WTC11 (cell line): Measurements from ENCODE around the gene EDC4. TPM values are rescaled to one million over a fixed set of nuclear protein-coding genes. Genes with fewer than 3 reads are reported as not detected.

Source experiments
- ATF1 ChIP-seq: sonication (generic); formaldehyde crosslinking; IDR thresholded peaks from 2 replicates; pipeline ENCODE4 v1.8.1; 2023; ENCODE audit warnings: mild to moderate bottlenecking, moderate library complexity, missing genetic modification reagents
- CREM ChIP-seq: sonication (generic); formaldehyde crosslinking; IDR thresholded peaks from 2 replicates; pipeline ENCODE4 v1.8.1; 2022; ENCODE audit warnings: mild to moderate bottlenecking, missing genetic modification reagents, moderate library complexity
- FOXJ3 ChIP-seq: sonication (generic); formaldehyde crosslinking; IDR thresholded peaks from 2 replicates; pipeline ENCODE4 v1.9.0; 2021; ENCODE audit warnings: missing genetic modification reagents, mild to moderate bottlenecking, borderline replicate concordance
- FOXK1 ChIP-seq: sonication (generic); formaldehyde crosslinking; IDR thresholded peaks from 2 replicates; pipeline ENCODE4 v1.8.0; 2022; ENCODE audit warnings: mild to moderate bottlenecking, moderate library complexity, missing genetic modification reagents
- GRHL2 ChIP-seq: fragments of 250-450 bp; sonication (Bioruptor Pico); IDR thresholded peaks from 2 replicates; pipeline ENCODE4 v1.8.0; 2022; ENCODE audit warnings: mild to moderate bottlenecking, moderate library complexity; ENCODE audit not compliant: insufficient replicate concordance, severe bottlenecking
- HMGA2 ChIP-seq: fragments of 250-450 bp; sonication (Bioruptor Pico); IDR thresholded peaks from 2 replicates; pipeline ENCODE4 v1.4.0; 2021; ENCODE audit warnings: mild to moderate bottlenecking, moderate library complexity
- MYBL2 ChIP-seq: sonication (generic); formaldehyde crosslinking; IDR thresholded peaks from 2 replicates; pipeline ENCODE4 v1.8.1; 2023; ENCODE audit warnings: mild to moderate bottlenecking, moderate library complexity, missing genetic modification reagents
- TCF7 ChIP-seq: sonication (generic); formaldehyde crosslinking; IDR thresholded peaks from 2 replicates; pipeline ENCODE4 v1.8.0; 2022; ENCODE audit warnings: mild to moderate bottlenecking, low read depth, missing genetic modification reagents, moderate library complexity
- TEAD1 ChIP-seq: sonication (generic); formaldehyde crosslinking; IDR thresholded peaks from 2 replicates; pipeline ENCODE4 v1.8.0; 2022; ENCODE audit warnings: mild to moderate bottlenecking, missing genetic modification reagents
- ZBTB21 ChIP-seq: sonication (generic); formaldehyde crosslinking; IDR thresholded peaks from 2 replicates; pipeline ENCODE4 v1.8.1; 2023; ENCODE audit warnings: mild to moderate bottlenecking, missing genetic modification reagents, borderline replicate concordance
- ZNF121 ChIP-seq: sonication (generic); formaldehyde crosslinking; IDR thresholded peaks from 2 replicates; pipeline ENCODE4 v1.8.0; 2023; ENCODE audit warnings: missing genetic modification reagents
- ZNF396 ChIP-seq: fragments of 250-450 bp; sonication (Bioruptor Pico); IDR thresholded peaks from 2 replicates; pipeline ENCODE4 v1.8.0; 2021; ENCODE audit warnings: mild to moderate bottlenecking, moderate library complexity, borderline replicate concordance
- total RNA-seq: library from RNA; stranded (reverse); gene quantifications from 3 replicates; pipeline ENCODE4 v1.2.3, GENCODE V29; 2021
- TF ChIP-seq, protein P1 (sequence below): fragments of 250-450 bp; sonication (Bioruptor Pico); IDR thresholded peaks from 2 replicates; pipeline ENCODE4 v1.8.0; 2021; ENCODE audit warnings: mild to moderate bottlenecking
- TF ChIP-seq, protein P2 (sequence below): fragments of 250-450 bp; sonication (Bioruptor Pico); conservative IDR thresholded peaks from 2 replicates; pipeline ENCODE4 v1.9.0; 2021; ENCODE audit warnings: mild to moderate bottlenecking
- TF ChIP-seq, protein P3 (sequence below): sonication (generic); formaldehyde crosslinking; IDR thresholded peaks from 2 replicates; pipeline ENCODE4 v1.8.0; 2023; ENCODE audit warnings: missing genetic modification reagents, mild to moderate bottlenecking, borderline replicate concordance
- TF ChIP-seq, protein P4 (sequence below): sonication (generic); formaldehyde crosslinking; IDR thresholded peaks from 2 replicates; pipeline ENCODE4 v1.8.1; 2022; ENCODE audit warnings: mild to moderate bottlenecking, moderate library complexity, missing genetic modification reagents
- TF ChIP-seq, protein P5 (sequence below): fragments of 250-450 bp; sonication (Bioruptor Pico); IDR thresholded peaks from 2 replicates; pipeline ENCODE4 v1.9.0; 2021; ENCODE audit warnings: mild to moderate bottlenecking
- TF ChIP-seq, protein P6 (sequence below): sonication (generic); formaldehyde crosslinking; IDR thresholded peaks from 2 replicates; pipeline ENCODE4 v1.8.0; 2023; ENCODE audit warnings: mild to moderate bottlenecking, missing genetic modification reagents
- TF ChIP-seq, protein P7 (sequence below): fragments of 250-450 bp; sonication (Bioruptor Pico); IDR thresholded peaks from 2 replicates; pipeline ENCODE4 v1.9.0; 2021; ENCODE audit warnings: mild to moderate bottlenecking
- TF ChIP-seq, protein P8 (sequence below): fragments of 250-450 bp; sonication (Bioruptor Pico); IDR thresholded peaks from 2 replicates; pipeline ENCODE4 v1.9.0; 2021; ENCODE audit warnings: moderate library complexity, mild to moderate bottlenecking, inconsistent platforms, borderline replicate concordance

The EDC4 gene
- total RNA-seq, 1 experiment from 2014 or later, result 83.7 TPM

DNA sequence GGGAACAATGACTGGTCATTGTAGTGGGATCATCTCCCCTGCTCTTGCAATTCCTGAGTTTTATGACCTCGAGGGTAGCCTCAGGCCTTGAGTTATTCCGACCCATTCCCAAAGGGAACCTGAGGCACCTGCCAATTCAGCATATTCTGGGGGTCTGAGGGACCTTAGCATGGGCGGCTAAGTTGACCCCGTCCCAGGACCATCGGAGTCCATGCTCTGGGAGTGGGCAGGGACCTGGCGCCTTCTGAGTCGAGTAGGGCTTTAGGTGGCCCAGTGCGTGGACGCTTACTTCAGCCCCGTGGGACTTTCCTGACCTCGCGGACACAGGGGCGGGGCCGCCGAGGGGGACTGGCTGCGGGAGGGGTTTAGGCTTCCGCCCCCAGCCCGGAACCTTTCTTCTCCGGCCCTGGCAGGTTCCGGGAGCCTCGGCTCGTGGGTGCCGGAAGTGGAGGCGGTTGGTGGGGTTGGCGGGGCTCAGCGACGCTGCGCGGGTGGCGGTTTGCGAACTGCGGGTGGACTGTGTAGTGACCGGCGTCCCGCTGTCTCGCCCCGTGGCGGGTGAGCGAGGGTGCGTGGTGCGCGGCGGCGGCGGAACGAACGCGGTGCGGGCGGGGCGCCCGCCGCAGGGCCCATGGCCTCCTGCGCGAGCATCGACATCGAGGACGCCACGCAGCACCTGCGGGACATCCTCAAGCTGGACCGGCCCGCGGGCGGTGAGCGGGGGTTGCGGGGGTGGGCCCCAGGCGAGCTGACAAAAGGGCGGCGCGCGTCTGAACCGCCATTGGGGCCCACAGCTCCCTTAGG is at the start of gene EDC4 (continued):
- no peak for TF ChIP-seq ZBTB21 (CRISPR knock-in tag)
- TF ChIP-seq, protein P1, sequence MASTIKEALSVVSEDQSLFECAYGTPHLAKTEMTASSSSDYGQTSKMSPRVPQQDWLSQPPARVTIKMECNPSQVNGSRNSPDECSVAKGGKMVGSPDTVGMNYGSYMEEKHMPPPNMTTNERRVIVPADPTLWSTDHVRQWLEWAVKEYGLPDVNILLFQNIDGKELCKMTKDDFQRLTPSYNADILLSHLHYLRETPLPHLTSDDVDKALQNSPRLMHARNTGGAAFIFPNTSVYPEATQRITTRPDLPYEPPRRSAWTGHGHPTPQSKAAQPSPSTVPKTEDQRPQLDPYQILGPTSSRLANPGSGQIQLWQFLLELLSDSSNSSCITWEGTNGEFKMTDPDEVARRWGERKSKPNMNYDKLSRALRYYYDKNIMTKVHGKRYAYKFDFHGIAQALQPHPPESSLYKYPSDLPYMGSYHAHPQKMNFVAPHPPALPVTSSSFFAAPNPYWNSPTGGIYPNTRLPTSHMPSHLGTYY (CRISPR knock-in tag), result no peak
- TF ChIP-seq, protein P2, sequence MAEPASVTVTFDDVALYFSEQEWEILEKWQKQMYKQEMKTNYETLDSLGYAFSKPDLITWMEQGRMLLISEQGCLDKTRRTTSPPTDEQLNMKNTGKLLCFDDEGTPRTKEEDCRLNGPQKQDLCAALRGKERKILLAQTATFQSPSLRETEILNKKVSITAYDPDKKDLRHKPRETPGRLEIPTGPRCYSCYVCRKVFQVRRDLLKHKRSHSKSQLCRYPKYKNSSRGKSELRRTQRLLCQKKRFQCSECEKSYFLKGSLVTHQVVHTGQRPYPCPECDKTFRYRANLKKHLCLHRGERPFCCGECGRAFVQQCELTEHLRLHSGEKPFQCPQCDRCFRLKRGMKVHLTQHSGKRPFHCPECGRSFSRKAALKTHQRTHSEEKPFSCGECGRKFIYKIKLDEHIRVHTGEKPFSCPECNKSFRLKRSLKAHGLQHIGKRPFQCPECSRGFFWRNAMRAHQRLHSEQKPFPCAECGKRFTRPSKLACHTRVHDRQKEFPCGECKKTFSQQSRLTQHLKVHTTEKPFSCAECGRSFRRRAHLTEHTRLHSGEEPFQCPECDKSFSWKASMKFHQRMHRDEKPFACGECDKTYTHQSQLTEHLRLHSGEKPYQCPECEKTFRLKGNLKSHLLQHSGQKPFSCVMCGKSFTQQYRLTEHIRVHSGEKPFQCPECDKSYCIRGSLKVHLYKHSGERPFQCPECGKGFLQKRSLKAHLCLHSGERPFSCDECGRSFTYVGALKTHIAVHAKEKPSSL, result no peak
- no peak for TF ChIP-seq HMGA2 (CRISPR knock-in tag)
- TF ChIP-seq, protein P3, sequence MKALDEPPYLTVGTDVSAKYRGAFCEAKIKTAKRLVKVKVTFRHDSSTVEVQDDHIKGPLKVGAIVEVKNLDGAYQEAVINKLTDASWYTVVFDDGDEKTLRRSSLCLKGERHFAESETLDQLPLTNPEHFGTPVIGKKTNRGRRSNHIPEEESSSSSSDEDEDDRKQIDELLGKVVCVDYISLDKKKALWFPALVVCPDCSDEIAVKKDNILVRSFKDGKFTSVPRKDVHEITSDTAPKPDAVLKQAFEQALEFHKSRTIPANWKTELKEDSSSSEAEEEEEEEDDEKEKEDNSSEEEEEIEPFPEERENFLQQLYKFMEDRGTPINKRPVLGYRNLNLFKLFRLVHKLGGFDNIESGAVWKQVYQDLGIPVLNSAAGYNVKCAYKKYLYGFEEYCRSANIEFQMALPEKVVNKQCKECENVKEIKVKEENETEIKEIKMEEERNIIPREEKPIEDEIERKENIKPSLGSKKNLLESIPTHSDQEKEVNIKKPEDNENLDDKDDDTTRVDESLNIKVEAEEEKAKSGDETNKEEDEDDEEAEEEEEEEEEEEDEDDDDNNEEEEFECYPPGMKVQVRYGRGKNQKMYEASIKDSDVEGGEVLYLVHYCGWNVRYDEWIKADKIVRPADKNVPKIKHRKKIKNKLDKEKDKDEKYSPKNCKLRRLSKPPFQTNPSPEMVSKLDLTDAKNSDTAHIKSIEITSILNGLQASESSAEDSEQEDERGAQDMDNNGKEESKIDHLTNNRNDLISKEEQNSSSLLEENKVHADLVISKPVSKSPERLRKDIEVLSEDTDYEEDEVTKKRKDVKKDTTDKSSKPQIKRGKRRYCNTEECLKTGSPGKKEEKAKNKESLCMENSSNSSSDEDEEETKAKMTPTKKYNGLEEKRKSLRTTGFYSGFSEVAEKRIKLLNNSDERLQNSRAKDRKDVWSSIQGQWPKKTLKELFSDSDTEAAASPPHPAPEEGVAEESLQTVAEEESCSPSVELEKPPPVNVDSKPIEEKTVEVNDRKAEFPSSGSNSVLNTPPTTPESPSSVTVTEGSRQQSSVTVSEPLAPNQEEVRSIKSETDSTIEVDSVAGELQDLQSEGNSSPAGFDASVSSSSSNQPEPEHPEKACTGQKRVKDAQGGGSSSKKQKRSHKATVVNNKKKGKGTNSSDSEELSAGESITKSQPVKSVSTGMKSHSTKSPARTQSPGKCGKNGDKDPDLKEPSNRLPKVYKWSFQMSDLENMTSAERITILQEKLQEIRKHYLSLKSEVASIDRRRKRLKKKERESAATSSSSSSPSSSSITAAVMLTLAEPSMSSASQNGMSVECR (CRISPR knock-in tag), result peak; percentile 80
- peak; percentile 86 for TF ChIP-seq TCF7 (CRISPR knock-in tag)
- TF ChIP-seq, protein P4, sequence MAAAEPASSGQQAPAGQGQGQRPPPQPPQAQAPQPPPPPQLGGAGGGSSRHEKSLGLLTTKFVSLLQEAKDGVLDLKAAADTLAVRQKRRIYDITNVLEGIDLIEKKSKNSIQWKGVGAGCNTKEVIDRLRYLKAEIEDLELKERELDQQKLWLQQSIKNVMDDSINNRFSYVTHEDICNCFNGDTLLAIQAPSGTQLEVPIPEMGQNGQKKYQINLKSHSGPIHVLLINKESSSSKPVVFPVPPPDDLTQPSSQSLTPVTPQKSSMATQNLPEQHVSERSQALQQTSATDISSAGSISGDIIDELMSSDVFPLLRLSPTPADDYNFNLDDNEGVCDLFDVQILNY (CRISPR knock-in tag), result no peak; the same call in 1 of the 2 replicates
- no peak for TF ChIP-seq ZNF396 (CRISPR knock-in tag)
- TF ChIP-seq, protein P5, sequence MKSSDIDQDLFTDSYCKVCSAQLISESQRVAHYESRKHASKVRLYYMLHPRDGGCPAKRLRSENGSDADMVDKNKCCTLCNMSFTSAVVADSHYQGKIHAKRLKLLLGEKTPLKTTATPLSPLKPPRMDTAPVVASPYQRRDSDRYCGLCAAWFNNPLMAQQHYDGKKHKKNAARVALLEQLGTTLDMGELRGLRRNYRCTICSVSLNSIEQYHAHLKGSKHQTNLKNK (CRISPR knock-in tag), result peak; percentile 62; the same call in 1 of the 2 replicates
- TF ChIP-seq, protein P6, sequence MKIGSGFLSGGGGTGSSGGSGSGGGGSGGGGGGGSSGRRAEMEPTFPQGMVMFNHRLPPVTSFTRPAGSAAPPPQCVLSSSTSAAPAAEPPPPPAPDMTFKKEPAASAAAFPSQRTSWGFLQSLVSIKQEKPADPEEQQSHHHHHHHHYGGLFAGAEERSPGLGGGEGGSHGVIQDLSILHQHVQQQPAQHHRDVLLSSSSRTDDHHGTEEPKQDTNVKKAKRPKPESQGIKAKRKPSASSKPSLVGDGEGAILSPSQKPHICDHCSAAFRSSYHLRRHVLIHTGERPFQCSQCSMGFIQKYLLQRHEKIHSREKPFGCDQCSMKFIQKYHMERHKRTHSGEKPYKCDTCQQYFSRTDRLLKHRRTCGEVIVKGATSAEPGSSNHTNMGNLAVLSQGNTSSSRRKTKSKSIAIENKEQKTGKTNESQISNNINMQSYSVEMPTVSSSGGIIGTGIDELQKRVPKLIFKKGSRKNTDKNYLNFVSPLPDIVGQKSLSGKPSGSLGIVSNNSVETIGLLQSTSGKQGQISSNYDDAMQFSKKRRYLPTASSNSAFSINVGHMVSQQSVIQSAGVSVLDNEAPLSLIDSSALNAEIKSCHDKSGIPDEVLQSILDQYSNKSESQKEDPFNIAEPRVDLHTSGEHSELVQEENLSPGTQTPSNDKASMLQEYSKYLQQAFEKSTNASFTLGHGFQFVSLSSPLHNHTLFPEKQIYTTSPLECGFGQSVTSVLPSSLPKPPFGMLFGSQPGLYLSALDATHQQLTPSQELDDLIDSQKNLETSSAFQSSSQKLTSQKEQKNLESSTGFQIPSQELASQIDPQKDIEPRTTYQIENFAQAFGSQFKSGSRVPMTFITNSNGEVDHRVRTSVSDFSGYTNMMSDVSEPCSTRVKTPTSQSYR (CRISPR knock-in tag), result 0 out of 2 replicates have a peak, but pooled peaks have one; percentile 38
- TF ChIP-seq MYBL2 (CRISPR knock-in tag), result peak; percentile 94
- TF ChIP-seq, protein P7, sequence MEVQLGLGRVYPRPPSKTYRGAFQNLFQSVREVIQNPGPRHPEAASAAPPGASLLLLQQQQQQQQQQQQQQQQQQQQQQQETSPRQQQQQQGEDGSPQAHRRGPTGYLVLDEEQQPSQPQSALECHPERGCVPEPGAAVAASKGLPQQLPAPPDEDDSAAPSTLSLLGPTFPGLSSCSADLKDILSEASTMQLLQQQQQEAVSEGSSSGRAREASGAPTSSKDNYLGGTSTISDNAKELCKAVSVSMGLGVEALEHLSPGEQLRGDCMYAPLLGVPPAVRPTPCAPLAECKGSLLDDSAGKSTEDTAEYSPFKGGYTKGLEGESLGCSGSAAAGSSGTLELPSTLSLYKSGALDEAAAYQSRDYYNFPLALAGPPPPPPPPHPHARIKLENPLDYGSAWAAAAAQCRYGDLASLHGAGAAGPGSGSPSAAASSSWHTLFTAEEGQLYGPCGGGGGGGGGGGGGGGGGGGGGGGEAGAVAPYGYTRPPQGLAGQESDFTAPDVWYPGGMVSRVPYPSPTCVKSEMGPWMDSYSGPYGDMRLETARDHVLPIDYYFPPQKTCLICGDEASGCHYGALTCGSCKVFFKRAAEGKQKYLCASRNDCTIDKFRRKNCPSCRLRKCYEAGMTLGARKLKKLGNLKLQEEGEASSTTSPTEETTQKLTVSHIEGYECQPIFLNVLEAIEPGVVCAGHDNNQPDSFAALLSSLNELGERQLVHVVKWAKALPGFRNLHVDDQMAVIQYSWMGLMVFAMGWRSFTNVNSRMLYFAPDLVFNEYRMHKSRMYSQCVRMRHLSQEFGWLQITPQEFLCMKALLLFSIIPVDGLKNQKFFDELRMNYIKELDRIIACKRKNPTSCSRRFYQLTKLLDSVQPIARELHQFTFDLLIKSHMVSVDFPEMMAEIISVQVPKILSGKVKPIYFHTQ (CRISPR knock-in tag), result no peak
- TF ChIP-seq FOXK1 (CRISPR knock-in tag), result peak; percentile 87
- TF ChIP-seq CREM, result peak; percentile 56; the same call in 1 of the 2 replicates
- TF ChIP-seq GRHL2 (CRISPR knock-in tag), result no peak
- peak; percentile 61; the same call in 1 of the 2 replicates for TF ChIP-seq TEAD1 (CRISPR knock-in tag)
- no peak for TF ChIP-seq ZNF121 (CRISPR knock-in tag)
- TF ChIP-seq FOXJ3 (CRISPR knock-in tag), result 0 out of 2 replicates have a peak, but pooled peaks have one; percentile 24
- TF ChIP-seq, protein P8, sequence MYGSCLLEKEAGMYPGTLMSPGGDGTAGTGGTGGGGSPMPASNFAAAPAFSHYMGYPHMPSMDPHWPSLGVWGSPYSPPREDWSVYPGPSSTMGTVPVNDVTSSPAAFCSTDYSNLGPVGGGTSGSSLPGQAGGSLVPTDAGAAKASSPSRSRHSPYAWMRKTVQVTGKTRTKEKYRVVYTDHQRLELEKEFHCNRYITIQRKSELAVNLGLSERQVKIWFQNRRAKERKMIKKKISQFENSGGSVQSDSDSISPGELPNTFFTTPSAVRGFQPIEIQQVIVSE (CRISPR knock-in tag), result 0 out of 2 replicates have a peak, but pooled peaks have one; percentile 61
- TF ChIP-seq ATF1 (CRISPR knock-in tag), result peak; percentile 52; the same call in 1 of the 2 replicates
